Ascending aorta (tissue), 2 donors: ENCODE measurements around the gene CHCHD3. TPM values are rescaled to one million over a fixed set of nuclear protein-coding genes. Genes with fewer than 3 reads are reported as not detected.

ENCODE experiments used
- DNase-seq, 2 donors: peaks; one replicate each; pipeline ENCODE4 v3.0.0-alpha.2; 2019; ENCODE audit warnings: low spot score in 2 of 2
- H3K27ac ChIP-seq, 2 donors: fragments of 200-600 bp; sonication (generic); one replicate each; pipeline ENCODE4 v1.5.1; 2016 to 2017; ENCODE audit warnings: mild to moderate bottlenecking in 1 of 2
- H3K27me3 ChIP-seq: fragments of 200-600 bp; sonication (generic); one replicate; pipeline ENCODE4 v1.5.1; 2017
- H3K36me3 ChIP-seq, 2 donors: fragments of 200-600 bp; sonication (generic); one replicate each; pipeline ENCODE4 v1.5.1; 2016
- H3K4me1 ChIP-seq, 2 donors: fragments of 200-600 bp; sonication (generic); one replicate each; pipeline ENCODE4 v1.5.1; 2016 to 2017; ENCODE audit warnings: mild to moderate bottlenecking in 1 of 2
- H3K4me3 ChIP-seq, 2 donors: fragments of 200-600 bp; sonication (generic); one replicate each; pipeline ENCODE4 v1.5.1; 2016 to 2017; ENCODE audit warnings: mild to moderate bottlenecking in 1 of 2
- H3K9me3 ChIP-seq, 2 donors: fragments of 200-600 bp; sonication (generic); one replicate each; pipeline ENCODE4 v1.5.1; 2016
- intact Hi-C: fragments of 100-400 bp; cut with DNase I; formaldehyde crosslinking; loops from one replicate; pipeline ENCODE4 v1.15.1; 2023
- total RNA-seq: library from RNA; depleted of rRNA; stranded (reverse); fragments of >200 nt; gene quantifications from one replicate; pipeline ENCODE4 v1.1.0, GENCODE V29; 2016
- TF ChIP-seq, protein P1 (sequence below), 3 experiments: fragments of 200-600 bp in 2 of 3; fragments of 450-650 bp in 1 of 3; sonication (generic) in 2 of 3; IDR thresholded peaks; one replicate each; pipeline ENCODE4 v1.5.1; 2016 to 2019; ENCODE audit warnings: antibody characterized with exemption in 3 of 3, mild to moderate bottlenecking in 1 of 3, moderate library complexity in 1 of 3

Gene CHCHD3
- total RNA-seq, 1 donor from 2014 or later, result 26.2 TPM

DNA sequence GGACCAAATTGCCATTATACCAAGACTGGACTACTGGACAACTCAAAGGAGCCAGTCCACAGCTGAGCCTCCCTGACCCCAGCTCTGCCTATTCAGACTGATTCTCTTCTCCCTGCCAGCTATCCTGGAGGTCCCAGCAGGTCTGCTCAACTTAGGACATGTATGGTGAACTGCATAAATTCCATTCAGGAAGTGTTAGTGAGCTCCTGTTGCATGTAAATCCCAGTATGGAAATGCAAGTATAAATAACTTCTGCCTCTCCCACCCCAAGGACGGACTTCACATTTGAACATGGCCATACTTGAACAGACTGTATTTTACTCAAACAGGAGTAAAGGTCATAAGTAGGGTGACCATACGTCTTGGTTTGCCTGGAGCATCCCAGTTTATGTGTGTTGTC, 128.4 kb downstream of the CHCHD3 start:
- H3K4me1 ChIP-seq, result no peaks in the 10 kb centered on the region
- intact Hi-C loops, result no loop called here
- H3K36me3 ChIP-seq, result no peaks in the 10 kb centered on the region
- TF ChIP-seq, protein P1, sequence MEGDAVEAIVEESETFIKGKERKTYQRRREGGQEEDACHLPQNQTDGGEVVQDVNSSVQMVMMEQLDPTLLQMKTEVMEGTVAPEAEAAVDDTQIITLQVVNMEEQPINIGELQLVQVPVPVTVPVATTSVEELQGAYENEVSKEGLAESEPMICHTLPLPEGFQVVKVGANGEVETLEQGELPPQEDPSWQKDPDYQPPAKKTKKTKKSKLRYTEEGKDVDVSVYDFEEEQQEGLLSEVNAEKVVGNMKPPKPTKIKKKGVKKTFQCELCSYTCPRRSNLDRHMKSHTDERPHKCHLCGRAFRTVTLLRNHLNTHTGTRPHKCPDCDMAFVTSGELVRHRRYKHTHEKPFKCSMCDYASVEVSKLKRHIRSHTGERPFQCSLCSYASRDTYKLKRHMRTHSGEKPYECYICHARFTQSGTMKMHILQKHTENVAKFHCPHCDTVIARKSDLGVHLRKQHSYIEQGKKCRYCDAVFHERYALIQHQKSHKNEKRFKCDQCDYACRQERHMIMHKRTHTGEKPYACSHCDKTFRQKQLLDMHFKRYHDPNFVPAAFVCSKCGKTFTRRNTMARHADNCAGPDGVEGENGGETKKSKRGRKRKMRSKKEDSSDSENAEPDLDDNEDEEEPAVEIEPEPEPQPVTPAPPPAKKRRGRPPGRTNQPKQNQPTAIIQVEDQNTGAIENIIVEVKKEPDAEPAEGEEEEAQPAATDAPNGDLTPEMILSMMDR (IDR thresholded peaks at IDR 0.05), result no peak
- no peak overlapping the region for H3K4me3 ChIP-seq
- H3K27ac ChIP-seq, result no peak overlapping the region
- H3K9me3 ChIP-seq, result no peaks in the 10 kb centered on the region
- no peak for DNase-seq
- no peaks in the 10 kb centered on the region for H3K27me3 ChIP-seq

DNA sequence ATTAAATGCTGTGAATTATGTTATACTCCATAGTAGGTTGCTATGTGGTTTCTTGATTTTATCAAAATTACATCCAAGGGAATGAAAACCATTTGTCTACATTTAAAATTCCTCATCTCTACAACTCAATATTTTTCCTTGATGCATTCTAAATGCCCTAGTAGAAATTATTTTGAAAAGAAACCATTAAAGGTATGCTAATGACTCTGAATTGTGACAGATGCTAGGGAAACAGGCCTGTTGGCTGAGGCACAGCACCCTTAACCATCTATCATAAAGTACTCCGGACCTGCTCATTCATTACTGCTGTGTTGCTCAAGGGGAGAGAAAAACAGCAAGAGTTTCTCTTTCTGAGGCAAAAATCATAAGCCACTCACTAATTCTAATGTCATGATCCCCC, 131.2 kb downstream of the CHCHD3 start:
- no peak overlapping the region for H3K4me3 ChIP-seq
- no peaks in the 10 kb centered on the region for H3K27me3 ChIP-seq
- H3K9me3 ChIP-seq, result no peaks in the 10 kb centered on the region
- intact Hi-C loops, result no loop called here
- H3K36me3 ChIP-seq, result no peaks in the 10 kb centered on the region
- no peak for DNase-seq
- H3K27ac ChIP-seq, result no peak overlapping the region
- H3K4me1 ChIP-seq, result no peaks in the 10 kb centered on the region
- TF ChIP-seq, protein P1 (IDR thresholded peaks at IDR 0.05), result no peak

- no peak overlapping the region for H3K4me3 ChIP-seq
- H3K4me1 ChIP-seq, result no peaks in the 10 kb centered on the region
- H3K27ac ChIP-seq, result no peak overlapping the region
- DNase-seq, result no peak
- no peaks in the 10 kb centered on the region for H3K9me3 ChIP-seq
- TF ChIP-seq, protein P1 (IDR thresholded peaks at IDR 0.05), result no peak
- intact Hi-C loops, result no loop called here
- no peaks in the 10 kb centered on the region for H3K36me3 ChIP-seq
- H3K27me3 ChIP-seq, result no peaks in the 10 kb centered on the region
Measured at GRCh38 chr7:132947011-132947410, 134.9 kb downstream of the CHCHD3 start.

DNA sequence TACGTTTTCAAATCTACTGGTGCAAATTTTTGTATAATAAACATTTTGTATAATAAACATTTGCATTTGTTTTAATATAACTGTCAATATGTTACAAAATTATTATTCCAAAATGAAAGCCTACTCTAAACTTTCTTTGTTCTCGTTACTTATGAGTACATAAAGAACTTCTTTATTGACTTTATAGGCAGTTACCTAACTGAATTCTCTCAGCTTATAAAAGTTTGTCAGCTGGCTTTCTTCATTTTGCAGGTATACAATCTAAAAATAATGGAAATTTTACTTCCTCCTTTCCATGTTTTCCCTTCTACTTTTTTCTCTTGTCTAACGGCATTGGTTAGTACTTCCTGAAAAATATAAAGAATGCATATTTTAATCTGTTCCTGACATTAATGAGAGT, 137.1 kb downstream of the CHCHD3 start:
- Histone ChIP-seq H3K27ac (no peak overlapping the region), H3K4me3 (no peak overlapping the region), H3K9me3 (no peaks in the 10 kb centered on the region), H3K4me1 (no peaks in the 10 kb centered on the region), H3K27me3 (no peaks in the 10 kb centered on the region), H3K36me3 (no peaks in the 10 kb centered on the region)
- intact Hi-C loops, result no loop called here
- no peak for DNase-seq
- TF ChIP-seq, protein P1 (IDR thresholded peaks at IDR 0.05), result no peak

- H3K27me3 ChIP-seq, result no peaks in the 10 kb centered on the region
- no peak overlapping the region for H3K27ac ChIP-seq
- H3K9me3 ChIP-seq, result no peaks in the 10 kb centered on the region
- intact Hi-C loops, result no loop called here
- TF ChIP-seq, protein P1 (IDR thresholded peaks at IDR 0.05), result no peak
- H3K4me1 ChIP-seq, result no peaks in the 10 kb centered on the region
- no peaks in the 10 kb centered on the region for H3K36me3 ChIP-seq
- no peak overlapping the region for H3K4me3 ChIP-seq
- no peak for DNase-seq
Measured at GRCh38 chr7:132943645-132944044, 138.2 kb downstream of the CHCHD3 start.

DNA sequence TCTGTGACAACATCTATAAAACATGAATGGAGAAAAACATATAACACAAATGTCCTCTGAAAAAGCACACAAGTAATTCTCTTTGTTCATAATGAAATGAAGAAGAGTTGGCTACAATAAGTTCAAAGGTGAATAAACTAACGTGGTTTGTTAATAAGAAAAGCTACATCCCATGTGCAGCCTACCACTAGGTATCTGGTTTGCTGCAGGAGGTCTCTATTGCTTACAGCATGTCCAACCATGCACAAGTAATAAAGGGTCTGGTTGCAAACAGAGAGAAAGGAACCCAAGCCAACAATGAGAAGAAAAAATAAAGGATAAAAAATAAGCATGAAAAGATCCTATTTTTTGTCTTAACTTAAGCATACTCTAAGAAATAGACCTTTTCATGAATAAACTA, 139.2 kb downstream of the CHCHD3 start:
- DNase-seq, result no peak
- Histone ChIP-seq H3K27me3 (no peaks in the 10 kb centered on the region), H3K4me1 (no peaks in the 10 kb centered on the region), H3K9me3 (no peaks in the 10 kb centered on the region), H3K27ac (no peak overlapping the region), H3K4me3 (no peak overlapping the region), H3K36me3 (no peaks in the 10 kb centered on the region)
- TF ChIP-seq, protein P1 (IDR thresholded peaks at IDR 0.05), result no peak
- intact Hi-C loops, result no loop called here
